ENCODE results near the gene TOGARAM1.

The TOGARAM1 gene

DNA sequence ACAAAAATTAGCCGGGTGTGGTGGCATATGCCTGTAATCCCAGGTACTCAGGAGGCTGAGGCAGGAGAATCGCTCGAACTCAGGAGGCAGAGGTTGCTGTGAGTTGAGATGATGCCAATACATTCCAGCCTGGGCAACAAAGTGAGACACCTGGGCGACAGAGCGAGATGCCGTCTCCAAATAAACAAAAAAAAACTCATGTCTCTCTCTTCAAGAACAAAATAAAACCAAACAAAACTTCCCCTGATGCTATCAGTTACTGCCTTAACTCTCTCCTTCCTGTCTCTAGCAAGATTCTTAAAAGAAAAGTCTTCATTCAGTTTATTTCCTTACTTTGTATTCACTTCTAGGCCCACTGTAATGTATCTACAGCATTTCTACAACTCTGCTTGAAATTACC is 21.0 kb upstream of the TOGARAM1 start:
- TF ChIP-seq, protein P1, sequence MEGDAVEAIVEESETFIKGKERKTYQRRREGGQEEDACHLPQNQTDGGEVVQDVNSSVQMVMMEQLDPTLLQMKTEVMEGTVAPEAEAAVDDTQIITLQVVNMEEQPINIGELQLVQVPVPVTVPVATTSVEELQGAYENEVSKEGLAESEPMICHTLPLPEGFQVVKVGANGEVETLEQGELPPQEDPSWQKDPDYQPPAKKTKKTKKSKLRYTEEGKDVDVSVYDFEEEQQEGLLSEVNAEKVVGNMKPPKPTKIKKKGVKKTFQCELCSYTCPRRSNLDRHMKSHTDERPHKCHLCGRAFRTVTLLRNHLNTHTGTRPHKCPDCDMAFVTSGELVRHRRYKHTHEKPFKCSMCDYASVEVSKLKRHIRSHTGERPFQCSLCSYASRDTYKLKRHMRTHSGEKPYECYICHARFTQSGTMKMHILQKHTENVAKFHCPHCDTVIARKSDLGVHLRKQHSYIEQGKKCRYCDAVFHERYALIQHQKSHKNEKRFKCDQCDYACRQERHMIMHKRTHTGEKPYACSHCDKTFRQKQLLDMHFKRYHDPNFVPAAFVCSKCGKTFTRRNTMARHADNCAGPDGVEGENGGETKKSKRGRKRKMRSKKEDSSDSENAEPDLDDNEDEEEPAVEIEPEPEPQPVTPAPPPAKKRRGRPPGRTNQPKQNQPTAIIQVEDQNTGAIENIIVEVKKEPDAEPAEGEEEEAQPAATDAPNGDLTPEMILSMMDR (IDR thresholded peaks at IDR 0.05; ENCODE audit: low read depth, low read length, missing control alignments): no peak
- DNase-seq (ENCODE audit: low read depth): no peak
- in situ Hi-C loops (cut with HindIII; ENCODE audit: low sequenced_read_pairs): no loop called here
- H3K4me3 ChIP-seq (ENCODE audit: low read depth, low read length): no peak overlapping the region

DNA sequence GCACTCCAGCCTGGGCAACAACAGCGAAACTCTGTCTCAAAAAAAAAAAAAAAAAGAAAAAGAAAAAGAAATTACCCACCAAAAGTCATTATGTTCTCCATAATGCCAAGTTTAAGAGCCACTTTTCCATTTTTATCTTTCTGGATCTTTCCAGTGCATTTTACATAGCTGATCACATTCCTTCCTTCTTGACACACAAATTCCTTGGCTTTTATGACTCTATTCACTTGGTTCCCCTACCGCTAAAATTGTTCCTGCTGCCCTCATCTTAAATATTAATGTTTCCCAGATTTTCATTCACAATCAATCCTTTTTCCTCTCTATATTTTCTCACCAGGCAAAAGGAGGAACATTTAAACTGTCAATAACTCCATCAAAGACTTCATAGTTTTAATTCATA is 20.4 kb upstream of the TOGARAM1 start:
- in situ Hi-C loops (cut with HindIII; ENCODE audit: low sequenced_read_pairs): no loop called here
- no peak for DNase-seq (ENCODE audit: low read depth)
- TF ChIP-seq, protein P1 (IDR thresholded peaks at IDR 0.05; ENCODE audit: low read depth, low read length, missing control alignments): no peak
- no peak overlapping the region for H3K4me3 ChIP-seq (ENCODE audit: low read depth, low read length)

DNA sequence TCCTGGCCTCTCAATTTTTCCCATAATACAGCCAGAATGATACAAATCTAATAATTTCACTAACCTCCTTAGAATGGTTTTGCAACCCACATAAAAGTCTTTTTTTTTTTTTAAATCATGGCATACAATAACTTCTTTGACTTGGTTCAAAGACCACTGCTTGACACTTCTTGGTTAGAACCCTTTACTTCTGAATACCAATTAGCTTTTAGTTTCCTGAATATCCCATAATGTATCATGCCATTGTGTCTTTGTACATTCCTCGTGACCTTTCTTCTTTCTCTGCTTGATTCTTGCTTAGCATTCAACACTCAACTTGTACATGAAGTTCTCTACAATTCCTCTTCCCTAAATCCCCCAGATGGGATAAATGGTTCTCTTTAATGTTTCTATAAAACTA is 19.6 kb upstream of the TOGARAM1 start:
- TF ChIP-seq, protein P1 (IDR thresholded peaks at IDR 0.05; ENCODE audit: low read depth, low read length, missing control alignments): no peak
- in situ Hi-C loops (cut with HindIII; ENCODE audit: low sequenced_read_pairs): no loop called here
- H3K4me3 ChIP-seq (ENCODE audit: low read depth, low read length): no peak overlapping the region
- DNase-seq (ENCODE audit: low read depth): no peak

DNA sequence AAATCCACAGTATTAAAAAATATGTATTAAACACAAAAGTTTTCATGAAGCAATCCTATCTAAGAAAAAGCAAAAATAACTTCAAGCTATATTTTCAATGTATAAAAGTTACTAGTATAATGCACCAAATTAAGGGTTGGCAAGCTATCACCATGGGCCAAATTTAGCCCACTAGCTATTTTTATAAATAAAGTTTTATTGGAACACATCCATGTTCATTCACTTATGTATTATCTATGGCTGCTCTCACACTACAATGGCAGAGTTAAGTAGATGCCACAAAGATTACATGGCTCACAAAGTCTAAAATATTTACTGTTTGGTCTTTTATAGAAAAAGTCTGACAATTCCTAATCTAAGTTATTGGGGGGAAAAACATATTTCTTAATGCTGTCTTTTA is 17.9 kb upstream of the TOGARAM1 start:
- no peak for DNase-seq (ENCODE audit: low read depth)
- in situ Hi-C loops (cut with HindIII; ENCODE audit: low sequenced_read_pairs): no loop called here
- TF ChIP-seq, protein P1 (IDR thresholded peaks at IDR 0.05; ENCODE audit: low read depth, low read length, missing control alignments): no peak
- no peak overlapping the region for H3K4me3 ChIP-seq (ENCODE audit: low read depth, low read length)

DNA sequence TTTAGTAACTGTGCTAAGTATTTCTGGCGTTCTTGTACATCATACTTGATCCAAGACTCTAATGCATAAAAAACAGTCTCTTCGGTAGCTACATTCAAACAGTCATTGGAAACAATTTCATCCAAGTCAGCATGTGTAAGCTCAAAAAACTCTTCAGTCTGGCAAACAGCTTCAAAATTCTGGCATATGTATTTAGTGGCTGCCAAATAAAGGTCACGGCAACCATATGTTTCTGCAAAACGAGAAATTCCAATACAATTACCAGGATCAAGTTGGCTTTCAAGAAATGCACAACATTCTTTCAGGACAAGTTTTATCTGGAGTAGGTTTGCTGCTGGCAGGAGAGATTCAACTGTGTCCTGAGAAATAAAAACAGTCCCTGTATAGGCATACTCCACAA is 16.7 kb upstream of the TOGARAM1 start:
- DNase-seq (ENCODE audit: low read depth): peak; percentile 81

DNA sequence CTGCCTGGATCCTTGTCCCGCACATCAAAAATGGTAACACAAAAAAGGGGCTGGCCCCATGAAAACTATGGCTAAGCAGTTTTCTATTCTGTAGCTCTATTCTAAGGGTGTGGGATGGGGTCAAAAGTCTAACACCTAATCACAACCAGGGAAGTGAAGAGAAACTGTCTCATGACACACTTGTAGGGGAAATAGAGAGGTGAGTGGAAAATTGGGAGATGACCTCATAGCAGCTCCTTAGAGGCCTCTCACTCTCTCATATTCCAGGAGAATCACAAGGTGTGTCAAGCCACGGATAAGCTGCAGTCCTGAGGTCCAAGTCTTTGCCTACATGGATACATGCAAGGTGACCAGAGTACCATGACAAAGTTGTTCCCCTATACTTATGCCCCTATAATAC is 10.9 kb upstream of the TOGARAM1 start:
- in situ Hi-C loops (cut with HindIII; ENCODE audit: low sequenced_read_pairs): loop anchor here (25.0 kb wide), 1 partner anchor 186 kb away; the partner anchor contains the start of genes FANCM and FKBP3
- TF ChIP-seq, protein P1 (IDR thresholded peaks at IDR 0.05; ENCODE audit: low read depth, low read length, missing control alignments): no peak
- DNase-seq (ENCODE audit: low read depth): no peak
- no peak overlapping the region for H3K4me3 ChIP-seq (ENCODE audit: low read depth, low read length)

More for the DNA sequence above, 16.7 kb upstream of the TOGARAM1 start:
- TF ChIP-seq, protein P1 (IDR thresholded peaks at IDR 0.05; ENCODE audit: low read depth, low read length, missing control alignments): no peak
- H3K4me3 ChIP-seq (ENCODE audit: low read depth, low read length): no peak overlapping the region
- in situ Hi-C loops (cut with HindIII; ENCODE audit: low sequenced_read_pairs): no loop called here
